Lung (tissue), 12 donors: ENCODE data around the gene LAMTOR3. TPM values are rescaled to one million over a fixed set of nuclear protein-coding genes. Genes with fewer than 3 reads are reported as not detected.
A peak's percentile ranks its signal among the peaks of the same experiment; 100 is the strongest.

Experiments
- ATAC-seq: fragments of 200-7000 bp; cut with Tn5 transposase; one replicate; pipeline ENCODE4 v1.9.1; 2020; ENCODE audit warnings: moderate number of reproducible peaks; ENCODE audit not compliant: insufficient read depth, low FRiP score
- DNase-seq, 3 donors: peaks; one replicate each; pipeline ENCODE4 v3.0.0-alpha.2; 2013 to 2017
- H3K27ac ChIP-seq, 2 donors: one replicate each; pipeline ENCODE4 v1.5.1; 2013; ENCODE audit warnings: mild to moderate bottlenecking in 2 of 2, moderate library complexity in 2 of 2, control low read depth in 1 of 2, inconsistent platforms in 1 of 2, low read depth in 1 of 2, low read length in 1 of 2
- H3K27me3 ChIP-seq, 3 donors: one replicate each; pipeline ENCODE4 v1.5.1; 2013; ENCODE audit warnings: low read length in 2 of 3; ENCODE audit not compliant: control insufficient read depth in 3 of 3, insufficient read depth in 3 of 3
- H3K36me3 ChIP-seq, 4 donors: one replicate each; pipeline ENCODE4 v1.5.1; 2013; ENCODE audit warnings: low read length in 4 of 4, mild to moderate bottlenecking in 1 of 4, moderate library complexity in 1 of 4; ENCODE audit not compliant: control insufficient read depth in 4 of 4, insufficient read depth in 4 of 4
- H3K4me1 ChIP-seq, 5 donors: one replicate each; pipeline ENCODE4 v1.5.1; 2013; ENCODE audit warnings: low read length in 5 of 5, mild to moderate bottlenecking in 2 of 5, moderate library complexity in 1 of 5; ENCODE audit not compliant: control insufficient read depth in 5 of 5, insufficient read depth in 5 of 5
- H3K4me3 ChIP-seq: one replicate; pipeline ENCODE4 v1.5.1; 2013; ENCODE audit warnings: mild to moderate bottlenecking, control low read depth, moderate library complexity
- H3K9ac ChIP-seq, 2 donors: one replicate each; pipeline ENCODE4 v1.5.1; 2013; ENCODE audit warnings: low read length in 2 of 2, control low read depth in 1 of 2; ENCODE audit not compliant: insufficient read depth in 1 of 2
- H3K9me3 ChIP-seq, 4 donors: one replicate each; pipeline ENCODE4 v1.5.1; 2013; ENCODE audit warnings: low read length in 3 of 4, mild to moderate bottlenecking in 1 of 4, moderate library complexity in 1 of 4; ENCODE audit not compliant: control insufficient read depth in 4 of 4, insufficient read depth in 3 of 4
- WGBS, 2 donors: extraction: QIAGEN DNeasy Blood & Tissue Kit; methylation state at CpG; one replicate each; pipeline ENCODE4 v1.1.7; 2013; 5-methylcytosine and 5-hydroxymethylcytosine counted together
- polyA plus RNA-seq, 2 donors: library from polyadenylated mRNA; stranded (reverse); fragments of 200-250 nt; gene quantifications; one replicate each; pipeline ENCODE4 v1.2.1, GENCODE V29; 2013
- total RNA-seq, 2 donors: library from RNA; depleted of rRNA in 1 of 2; stranded (reverse); fragments of >200 nt in 1 of 2; gene quantifications; one replicate each; pipeline ENCODE4 v1.2.1, GENCODE V29; 2014 to 2021
- TF ChIP-seq, protein P1 (sequence below): IDR thresholded peaks from 2 replicates; pipeline ENCODE4 v1.5.1; 2012; ENCODE audit warnings: mild to moderate bottlenecking; ENCODE audit errors: control extremely low read depth, extremely low read depth
- donor health status: control.
- donor health status: control.
- donor health status: Bipolar disorder and iron deficiency.
- donor health status: healthy.
- donor health status: DM: yes; HTN: yes; CAD: no.

The LAMTOR3 gene
- total and polyA plus RNA-seq, 4 donors, result 34.2 to 57.8 (median 49.8) TPM

DNA sequence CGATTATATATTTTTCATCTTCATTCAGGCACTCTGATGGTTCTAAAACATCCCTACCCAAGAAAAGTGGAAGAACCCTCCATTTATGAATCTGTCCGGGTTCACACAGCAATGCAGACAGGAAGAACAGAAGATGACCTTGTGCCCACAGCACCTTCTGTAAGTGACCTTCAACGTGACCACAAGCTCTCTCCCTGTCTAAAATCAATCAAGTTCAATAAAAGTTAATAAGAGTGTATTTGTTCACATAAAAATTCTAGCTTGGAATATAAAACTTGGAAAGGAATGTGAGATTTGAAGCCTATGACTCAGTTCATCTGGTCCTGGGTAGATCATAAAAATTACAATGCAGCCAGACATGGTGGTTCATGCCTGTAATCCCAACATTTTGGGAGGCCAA is 41.0 kb downstream of the LAMTOR3 start:
- Histone ChIP-seq H3K27me3 (no peaks in the 10 kb centered on the region), H3K4me3 (no peak overlapping the region), H3K27ac (no peak overlapping the region), H3K36me3 (no peaks in the 10 kb centered on the region), H3K9me3 (no peaks in the 10 kb centered on the region), H3K4me1 (peaks cover 0 to 29% (median 4%) of the 10 kb centered on the region in 5 donors), H3K9ac (no peak overlapping the region)
- TF ChIP-seq, protein P1, sequence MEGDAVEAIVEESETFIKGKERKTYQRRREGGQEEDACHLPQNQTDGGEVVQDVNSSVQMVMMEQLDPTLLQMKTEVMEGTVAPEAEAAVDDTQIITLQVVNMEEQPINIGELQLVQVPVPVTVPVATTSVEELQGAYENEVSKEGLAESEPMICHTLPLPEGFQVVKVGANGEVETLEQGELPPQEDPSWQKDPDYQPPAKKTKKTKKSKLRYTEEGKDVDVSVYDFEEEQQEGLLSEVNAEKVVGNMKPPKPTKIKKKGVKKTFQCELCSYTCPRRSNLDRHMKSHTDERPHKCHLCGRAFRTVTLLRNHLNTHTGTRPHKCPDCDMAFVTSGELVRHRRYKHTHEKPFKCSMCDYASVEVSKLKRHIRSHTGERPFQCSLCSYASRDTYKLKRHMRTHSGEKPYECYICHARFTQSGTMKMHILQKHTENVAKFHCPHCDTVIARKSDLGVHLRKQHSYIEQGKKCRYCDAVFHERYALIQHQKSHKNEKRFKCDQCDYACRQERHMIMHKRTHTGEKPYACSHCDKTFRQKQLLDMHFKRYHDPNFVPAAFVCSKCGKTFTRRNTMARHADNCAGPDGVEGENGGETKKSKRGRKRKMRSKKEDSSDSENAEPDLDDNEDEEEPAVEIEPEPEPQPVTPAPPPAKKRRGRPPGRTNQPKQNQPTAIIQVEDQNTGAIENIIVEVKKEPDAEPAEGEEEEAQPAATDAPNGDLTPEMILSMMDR, result no peak
- WGBS, 2 donors, result 90% methylated on average over 3 of the region's 3 CpGs
- DNase-seq (no peak), ATAC-seq (no peak)

DNA sequence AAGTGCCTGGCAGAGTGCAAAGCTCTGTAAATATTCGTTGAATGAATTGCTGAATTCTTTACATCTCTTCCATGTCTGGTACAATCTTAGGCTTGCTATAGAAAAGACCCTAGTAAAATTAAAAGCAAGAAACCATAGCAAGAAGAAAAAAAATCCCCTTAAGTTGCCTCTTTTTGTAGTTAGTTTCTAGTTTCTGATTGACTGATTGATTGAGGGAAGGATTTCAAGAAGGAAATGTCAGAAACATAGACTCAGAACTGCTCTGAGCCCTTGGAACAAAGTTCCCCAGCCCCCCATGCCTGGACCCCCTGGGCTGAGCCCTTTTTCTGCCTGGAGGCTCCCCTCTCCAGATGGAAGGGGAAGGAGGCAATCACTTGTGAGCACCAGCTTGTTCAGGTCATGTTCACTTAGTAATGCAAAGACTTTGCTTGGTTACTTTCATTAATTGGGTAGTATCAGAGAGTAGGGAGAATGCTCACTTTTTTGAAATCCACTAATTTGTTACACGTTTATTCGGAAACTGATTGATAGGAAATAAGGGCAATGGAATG is 42.0 kb downstream of the LAMTOR3 start:
- Histone ChIP-seq H3K36me3 (no peaks in the 10 kb centered on the region), H3K9me3 (no peaks in the 10 kb centered on the region), H3K9ac (no peak overlapping the region), H3K27me3 (no peaks in the 10 kb centered on the region), H3K27ac (no peak overlapping the region), H3K4me3 (no peak overlapping the region), H3K4me1 (peaks cover 0 to 22% (median 4%) of the 10 kb centered on the region in 5 donors)
- WGBS, 2 donors, result 76 to 87% methylated on average over 3 of the region's 3 CpGs
- no peak for ATAC-seq
- DNase-seq, result peak in 1 of 3 donors; percentile 54
- TF ChIP-seq, protein P1, result no peak

DNA sequence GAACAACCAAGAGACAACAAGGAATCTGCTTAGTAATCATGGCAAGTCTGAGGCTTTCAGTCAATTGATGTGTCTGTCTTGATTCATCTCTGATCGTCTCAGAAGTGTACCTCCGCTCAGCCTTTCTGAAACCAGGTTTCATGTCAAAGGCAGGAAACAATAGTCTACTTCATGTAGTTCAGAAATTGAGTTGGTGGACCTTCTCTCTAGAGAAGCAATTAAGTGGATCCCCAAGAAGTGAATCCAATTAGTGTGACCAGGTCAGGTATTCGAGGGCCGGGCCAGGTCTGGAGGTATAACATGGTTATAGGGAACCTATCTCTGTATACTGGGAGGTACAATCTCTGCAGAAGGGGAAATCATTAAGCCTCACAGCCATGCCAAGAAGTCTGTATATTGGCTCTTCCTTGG is 45.6 kb downstream of the LAMTOR3 start:
- no peak for DNase-seq
- no peak overlapping the region for H3K27ac ChIP-seq
- H3K36me3 ChIP-seq, result no peaks in the 10 kb centered on the region
- TF ChIP-seq, protein P1, result no peak
- WGBS, 2 donors, result 93 to 98% methylated on average over 4 of the region's 4 CpGs
- H3K27me3 ChIP-seq, result no peaks in the 10 kb centered on the region
- H3K4me1 ChIP-seq, result peaks cover 0 to 9% (median 0%) of the 10 kb centered on the region in 5 donors
- no peak for ATAC-seq
- no peaks in the 10 kb centered on the region for H3K9me3 ChIP-seq
- no peak overlapping the region for H3K9ac ChIP-seq
- no peak overlapping the region for H3K4me3 ChIP-seq
